22Rv1 (cell line): ENCODE measurements around the gene LOC128125822.

ENCODE experiments used
- H3K27ac ChIP-seq: fragments of 450-650 bp; 2 replicates; pipeline ENCODE4 v1.5.1; 2017
- CTCF ChIP-seq: fragments of 450-650 bp; IDR thresholded peaks from 2 replicates; pipeline ENCODE4 v1.5.1; 2017; ENCODE audit warnings: mild to moderate bottlenecking
- ZFX ChIP-seq: fragments of 450-650 bp; IDR thresholded peaks from 2 replicates; pipeline ENCODE4 v1.6.1; 2017; ENCODE audit warnings: antibody characterized with exemption, borderline replicate concordance

LOC128125822 gene

GRCh38 chr6:63598049-63599036 lies 26.1 kb downstream of the LOC128125822 start:
- TF ChIP-seq ZFX, result no peak
- TF ChIP-seq CTCF, result peak; percentile 88
- peak overlapping the region; percentile 55 for H3K27ac ChIP-seq

- H3K27ac ChIP-seq, result no peak overlapping the region
- TF ChIP-seq ZFX (no peak), CTCF (no peak)
These were observed 27.0 kb downstream of the LOC128125822 start for GRCh38 chr6:63599243-63599642.

GRCh38 chr6:63600136-63600535 lies 27.9 kb downstream of the LOC128125822 start:
- TF ChIP-seq CTCF (no peak), ZFX (no peak)
- no peak overlapping the region for H3K27ac ChIP-seq

GRCh38 chr6:63609231-63609630 lies 37.0 kb downstream of the LOC128125822 start:
- no peak overlapping the region for H3K27ac ChIP-seq
- TF ChIP-seq ZFX (no peak), CTCF (no peak)

- TF ChIP-seq CTCF (no peak), ZFX (no peak)
- H3K27ac ChIP-seq, result no peak overlapping the region
These were observed 38.7 kb downstream of the LOC128125822 start for GRCh38 chr6:63610944-63611343.

GRCh38 chr6:63611560-63611959 lies 39.3 kb downstream of the LOC128125822 start:
- H3K27ac ChIP-seq, result no peak overlapping the region

More at GRCh38 chr6:63611560-63611959, 39.3 kb downstream of the LOC128125822 start:
- TF ChIP-seq CTCF, result no peak
- TF ChIP-seq ZFX, result no peak
